Retina (tissue), 1 donor: Measurements from ENCODE around the gene GCC2.
"Not testable (repeated sequence)": the region's sequence is repeated elsewhere in the genome, so short reads cannot be mapped to it uniquely, and the experiment has no call there.

Source experiments
- DNase-seq: peaks from one replicate; pipeline ENCODE4 v3.0.0-alpha.2; 2016

Gene GCC2

DNA sequence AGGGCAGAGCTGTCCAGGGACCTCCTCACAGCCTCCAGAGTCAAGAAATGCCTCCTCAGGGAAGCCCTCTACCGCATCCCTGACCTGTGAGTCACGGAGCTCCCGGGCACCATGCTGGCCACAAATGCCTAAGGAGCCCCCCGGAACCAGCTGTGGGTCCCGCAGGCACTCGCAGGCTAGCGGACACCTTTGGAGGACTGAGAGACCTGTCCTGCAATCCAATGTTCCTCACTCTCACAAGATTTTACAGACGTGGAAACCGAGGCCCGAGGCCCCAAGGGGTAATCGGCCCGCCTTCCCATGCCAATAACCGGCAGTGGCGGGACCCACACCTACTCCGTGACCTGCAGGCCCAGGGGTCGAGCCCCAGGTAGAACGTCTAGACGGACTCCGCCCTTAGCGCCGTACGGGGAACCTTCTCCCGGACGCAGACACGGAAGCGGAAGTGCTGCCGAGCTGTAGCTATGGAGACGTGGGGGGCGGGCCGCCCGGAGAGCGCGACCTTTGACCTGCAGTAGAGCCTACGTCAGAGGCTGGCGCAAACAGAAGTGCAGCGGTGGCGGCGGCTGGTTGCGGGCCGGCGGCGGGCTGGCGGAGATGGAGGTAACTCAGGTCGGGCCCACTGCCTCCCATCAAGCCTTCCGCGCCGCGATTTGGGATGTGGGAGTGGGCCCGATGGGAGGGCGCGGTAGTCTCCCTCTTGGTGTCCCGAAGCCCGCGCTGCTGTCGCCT, at the start of gene GCC2:
Gene GCC2, plus strand, starts transcription at position 529 of the 732 bp plus-strand sequence. Its CDS starts 69 bp downstream, at position 598.
- DNase-seq, result peak; percentile 97

- DNase-seq, result no peak
These were observed 49.5 kb upstream of the GCC2 start for GRCh38 chr2:108399479-108399878.

- no peak for DNase-seq
These were observed 47.2 kb upstream of the GCC2 start for GRCh38 chr2:108401800-108402199.

- peak; percentile 44 for DNase-seq
These were observed 45.5 kb upstream of the GCC2 start for GRCh38 chr2:108403494-108403893.

DNA sequence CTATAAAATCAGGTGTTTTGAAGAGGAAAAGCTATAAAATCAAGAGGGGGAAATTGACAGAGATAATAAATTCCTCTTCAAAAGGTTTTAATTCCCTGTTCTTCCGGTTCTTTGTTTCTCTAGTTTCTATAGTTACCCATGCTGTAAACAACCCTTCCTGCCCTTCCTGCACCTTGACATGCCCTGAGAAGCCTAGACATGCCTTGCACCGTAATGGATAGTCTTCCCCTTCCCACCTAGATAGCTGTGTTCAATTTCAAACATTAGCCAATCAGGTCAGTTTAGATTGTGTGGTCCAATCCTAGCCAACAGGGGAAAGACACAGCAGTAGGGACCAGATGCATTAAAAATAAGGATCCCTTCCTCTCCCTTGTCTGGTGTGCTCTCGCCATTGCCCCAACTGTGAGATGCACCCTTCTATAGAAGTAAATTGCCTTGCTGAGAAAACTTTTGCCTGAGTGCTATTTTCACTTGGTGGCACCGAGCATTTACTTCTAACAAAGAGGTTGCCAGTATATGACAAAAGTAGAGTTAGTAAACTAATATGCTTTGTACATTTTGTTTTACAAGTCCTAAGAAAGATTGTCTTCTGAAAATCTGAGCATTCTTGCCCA, 44.1 kb upstream of the GCC2 start:
- DNase-seq, result no peak

- DNase-seq, result no peak
These were observed 40.9 kb upstream of the GCC2 start for GRCh38 chr2:108407864-108408729.

- no peak for DNase-seq
These were observed 39.2 kb upstream of the GCC2 start for GRCh38 chr2:108409768-108410167.

- no peak for DNase-seq
These were observed 35.9 kb upstream of the GCC2 start for GRCh38 chr2:108412995-108413710.

GRCh38 chr2:108413711-108414095, 35.3 kb upstream of the GCC2 start:
- no peak for DNase-seq

DNA sequence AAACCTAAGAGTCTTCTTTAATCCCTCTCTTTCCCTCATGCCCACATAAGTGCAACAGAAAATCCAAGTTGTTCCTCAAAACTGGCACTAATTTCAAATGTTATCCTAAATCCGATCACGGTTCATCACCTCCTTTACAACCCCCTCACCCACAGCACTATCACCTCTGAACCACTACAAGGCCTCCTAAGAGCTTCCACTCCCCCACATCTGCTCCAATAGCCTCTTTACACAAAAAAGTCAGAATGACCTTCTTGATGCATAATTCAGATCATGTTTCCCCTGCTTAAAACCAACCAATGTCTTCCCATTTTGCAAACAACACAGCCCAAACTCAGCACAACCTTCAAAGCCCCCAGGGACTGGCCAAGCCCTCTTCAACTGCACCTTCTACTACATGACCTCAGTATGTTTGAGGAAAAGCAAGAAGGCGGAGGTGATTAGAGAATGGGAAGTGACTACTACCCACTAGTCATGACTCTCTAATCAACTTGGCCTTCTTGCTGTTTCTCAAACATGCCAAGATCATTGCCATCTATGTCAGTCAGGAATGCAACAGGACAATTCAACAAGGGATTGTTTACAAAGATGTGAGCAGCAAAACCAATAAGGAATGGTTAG, 34.6 kb upstream of the GCC2 start:
- DNase-seq, result no peak

GRCh38 chr2:108414945-108415344, 34.1 kb upstream of the GCC2 start:
- DNase-seq, result no peak

- DNase-seq, result no peak
These were observed 31.8 kb upstream of the GCC2 start for GRCh38 chr2:108417254-108417653.

DNA sequence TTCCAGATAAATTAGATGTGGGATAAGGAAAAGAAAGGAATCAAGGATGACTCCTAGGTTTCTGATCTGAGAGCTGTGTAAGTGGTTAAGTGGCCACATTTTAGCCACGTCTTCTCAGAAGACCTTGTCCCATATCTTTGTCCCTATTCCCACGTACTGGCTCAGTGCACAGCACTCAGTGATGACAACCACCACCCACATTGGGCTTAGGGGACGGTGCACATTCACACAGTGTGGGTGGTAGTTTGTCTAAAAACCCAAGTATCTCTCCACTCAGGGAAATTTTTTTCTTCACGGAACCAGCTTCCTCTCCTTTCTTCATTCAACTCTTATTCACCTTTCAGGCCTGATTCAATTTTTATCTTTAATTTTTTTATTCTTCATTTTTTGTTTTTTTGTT, 30.6 kb upstream of the GCC2 start:
- DNase-seq, result no peak

- no peak for DNase-seq
These were observed 25.9 kb upstream of the GCC2 start for GRCh38 chr2:108423067-108423466.

- DNase-seq, result no peak
These were observed 25.3 kb upstream of the GCC2 start for GRCh38 chr2:108423502-108424251.

GRCh38 chr2:108428286-108429009, 20.6 kb upstream of the GCC2 start:
- no peak for DNase-seq

GRCh38 chr2:108435578-108435977, 13.4 kb upstream of the GCC2 start:
- not testable (repeated sequence) for DNase-seq

- no peak for DNase-seq
These were observed 12.0 kb upstream of the GCC2 start for GRCh38 chr2:108436976-108437375.

- no peak for DNase-seq
These were observed 7.3 kb upstream of the GCC2 start for GRCh38 chr2:108441712-108442111.

- DNase-seq, result no peak
These were observed 3.8 kb upstream of the GCC2 start for GRCh38 chr2:108444941-108445840.
